Naive thymus-derived CD4-positive, alpha-beta T cell (primary cell): ENCODE measurements around the gene SLC13A1. TPM values are rescaled to one million over a fixed set of nuclear protein-coding genes. Genes with fewer than 3 reads are reported as not detected.
"Not testable (repeated sequence)": the region's sequence is repeated elsewhere in the genome, so short reads cannot be mapped to it uniquely, and the experiment has no call there.

Source experiments
- ATAC-seq: fragments of 150-1000 bp; cut with Tn5 transposase; 2 replicates; pipeline ENCODE4 v1.10.0; 2021; ENCODE audit warnings: mild to moderate bottlenecking, moderate library complexity
- CTCF ChIA-PET: fragments of 350-600 bp; sonication (Branson Sonifier 250); formaldehyde crosslinking; loops from one replicate; lab custom pipeline; 2021; ENCODE audit warnings: antibody characterized with exemption; lab: Charles Lee
- POLR2A ChIA-PET: fragments of 350-600 bp; sonication (Branson Sonifier 250); formaldehyde crosslinking; loops from one replicate; lab custom pipeline; 2021; ENCODE audit warnings: antibody characterized with exemption, inconsistent platforms; lab: Charles Lee
- DNase-seq, 9 donors: peaks; one replicate each; pipeline versions ENCODE4 v3.0.0 to v3.0.0-alpha.2; 2020 to 2022; ENCODE audit warnings: mixed read lengths in 1 of 9
- H3K27ac ChIP-seq: one replicate; pipeline ENCODE4 v1.7.0; 2013; ENCODE audit warnings: mild to moderate bottlenecking, low read depth, low read length, moderate library complexity
- H3K27me3 ChIP-seq, 2 donors: one replicate each; pipeline ENCODE4 v1.7.0; 2013; ENCODE audit warnings: low read length in 2 of 2, mild to moderate bottlenecking in 2 of 2, moderate library complexity in 2 of 2; ENCODE audit not compliant: control insufficient read depth in 2 of 2, insufficient read depth in 2 of 2
- H3K36me3 ChIP-seq, 3 experiments: 1 replicate in 2 of 3; 2 replicates in 1 of 3; pipeline ENCODE4 v1.7.0; 2013; ENCODE audit warnings: low read length in 3 of 3, mild to moderate bottlenecking in 3 of 3, moderate library complexity in 1 of 3; ENCODE audit not compliant: insufficient read depth in 3 of 3, control insufficient read depth in 2 of 3
- H3K4me1 ChIP-seq, 2 donors: one replicate each; pipeline ENCODE4 v1.7.0; 2013; ENCODE audit warnings: low read length in 2 of 2, mild to moderate bottlenecking in 2 of 2, moderate library complexity in 1 of 2; ENCODE audit not compliant: control insufficient read depth in 2 of 2, insufficient read depth in 2 of 2
- H3K4me3 ChIP-seq: 2 replicates; pipeline ENCODE4 v1.7.0; 2013; ENCODE audit warnings: mild to moderate bottlenecking, low read length
- H3K9me3 ChIP-seq, 3 experiments: 1 replicate in 2 of 3; 2 replicates in 1 of 3; pipeline ENCODE4 v1.7.0; 2013; ENCODE audit warnings: low read length in 3 of 3; ENCODE audit not compliant: control insufficient read depth in 2 of 3
- H3K27ac Mint-ChIP-seq, 9 donors: one replicate each; pipeline ENCODE4 v1.8.0; 2020 to 2022; ENCODE audit warnings: mixed read lengths in 9 of 9, mild to moderate bottlenecking in 8 of 9, moderate library complexity in 5 of 9, inconsistent platforms in 2 of 9
- H3K27me3 Mint-ChIP-seq, 5 donors: one replicate each; pipeline ENCODE4 v1.8.0; 2021 to 2022; ENCODE audit warnings: mixed read lengths in 5 of 5, mild to moderate bottlenecking in 1 of 5
- H3K36me3 Mint-ChIP-seq, 5 donors: one replicate each; pipeline ENCODE4 v1.8.0; 2020 to 2022; ENCODE audit warnings: mixed read lengths in 5 of 5, mild to moderate bottlenecking in 3 of 5, inconsistent platforms in 1 of 5
- H3K4me1 Mint-ChIP-seq, 7 donors: one replicate each; pipeline ENCODE4 v1.8.0; 2020 to 2022; ENCODE audit warnings: mixed read lengths in 7 of 7, mild to moderate bottlenecking in 3 of 7, inconsistent platforms in 1 of 7
- H3K4me3 Mint-ChIP-seq, 10 donors: one replicate each; pipeline ENCODE4 v1.8.0; 2020 to 2022; ENCODE audit warnings: mild to moderate bottlenecking in 10 of 10, mixed read lengths in 10 of 10, moderate library complexity in 6 of 10, inconsistent platforms in 2 of 10
- H3K9me3 Mint-ChIP-seq, 11 donors: one replicate each; pipeline ENCODE4 v1.8.0; 2020 to 2022; ENCODE audit warnings: mixed read lengths in 11 of 11, mild to moderate bottlenecking in 4 of 11, inconsistent platforms in 1 of 11, moderate library complexity in 1 of 11
- intact Hi-C, 2 donors: fragments of 100-400 bp; cut with micrococcal nuclease; formaldehyde crosslinking; loops; one replicate each; pipeline ENCODE4 v1.15.1; 2023
- polyA plus RNA-seq, 2 donors: library from polyadenylated mRNA; unstranded; fragments of 300-500 nt; fragmentation: Illumina TruSeq; gene quantifications; one replicate each; pipeline ENCODE4 v1.2.3, GENCODE V29; 2021
- total RNA-seq, 6 experiments: library from RNA in 5 of 6; stranded (reverse) in 5 of 6; gene quantifications; 1 replicate in 5 of 6; 2 replicates in 1 of 6; pipeline ENCODE4 v1.2.3 and lab custom pipeline; 2021 to 2026

The SLC13A1 gene
- total and polyA plus RNA-seq, 7 experiments from 2014 or later = not detected

DNA sequence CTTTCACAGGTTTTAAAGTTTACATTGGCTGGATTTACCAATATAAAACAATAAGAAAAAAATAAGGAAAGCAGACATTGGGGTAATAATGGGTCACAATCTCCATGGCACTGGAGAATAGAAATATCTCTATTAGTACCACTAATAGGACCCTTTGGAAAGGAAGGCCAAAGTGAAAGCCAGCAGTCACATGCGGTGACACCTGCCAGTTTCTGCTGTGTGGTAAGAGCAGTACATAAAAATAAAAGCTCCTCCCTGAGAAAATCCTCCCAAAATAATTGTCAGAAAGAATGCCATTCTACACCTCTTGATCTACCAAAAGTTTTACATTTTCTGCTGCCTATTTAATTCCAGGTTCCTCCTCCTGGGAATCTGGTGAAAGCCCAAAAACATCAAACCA, 30.4 kb upstream of the SLC13A1 start:
- Histone ChIP-seq H3K36me3 (no peaks in the 10 kb centered on the region), H3K27ac (no peak overlapping the region), H3K4me1 (no peaks in the 10 kb centered on the region), H3K27me3 (no peaks in the 10 kb centered on the region), H3K9me3 (no peaks in the 10 kb centered on the region), H3K4me3 (no peak overlapping the region)
- no peaks in the 10 kb centered on the region for H3K36me3 Mint-ChIP-seq
- intact Hi-C loops = no loop called here
- ChIA-PET POLR2A (no interaction called here), CTCF (no interaction called here)
- ATAC-seq (no peak), DNase-seq (no peak)
- H3K4me1 Mint-ChIP-seq = no peaks in the 10 kb centered on the region
- H3K27me3 Mint-ChIP-seq = no peaks in the 10 kb centered on the region
- no peak overlapping the region for H3K4me3 Mint-ChIP-seq
- peaks cover 0 to 9% (median 3%) of the 10 kb centered on the region in 11 donors for H3K9me3 Mint-ChIP-seq
- no peak overlapping the region for H3K27ac Mint-ChIP-seq

DNA sequence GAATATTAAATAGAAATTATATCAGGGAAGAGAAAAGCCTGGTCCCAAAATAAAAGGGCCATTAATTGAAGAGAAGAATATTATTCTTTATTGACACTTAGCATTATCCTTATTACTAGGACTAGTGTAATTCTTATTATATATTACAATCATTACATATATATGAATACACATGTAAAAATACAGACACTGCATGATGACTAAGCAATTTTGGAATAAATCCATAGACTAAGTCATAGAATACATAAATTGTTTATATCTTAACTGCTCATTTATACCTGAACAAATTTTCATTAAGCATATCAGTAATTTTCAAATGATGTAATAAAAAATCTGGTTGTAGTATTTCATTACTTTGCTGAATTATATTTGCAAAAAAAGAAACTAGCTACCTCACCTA, 29.7 kb upstream of the SLC13A1 start:
- intact Hi-C loops = no loop called here
- Histone ChIP-seq H3K4me1 (no peaks in the 10 kb centered on the region), H3K27me3 (no peaks in the 10 kb centered on the region), H3K27ac (no peak overlapping the region), H3K36me3 (no peaks in the 10 kb centered on the region), H3K9me3 (no peaks in the 10 kb centered on the region), H3K4me3 (no peak overlapping the region)
- no peaks in the 10 kb centered on the region for H3K4me1 Mint-ChIP-seq
- no peaks in the 10 kb centered on the region for H3K27me3 Mint-ChIP-seq
- no peaks in the 10 kb centered on the region for H3K36me3 Mint-ChIP-seq
- POLR2A ChIA-PET = no interaction called here
- no peak overlapping the region for H3K4me3 Mint-ChIP-seq
- CTCF ChIA-PET = no interaction called here
- H3K9me3 Mint-ChIP-seq = peaks cover 0 to 14% (median 3%) of the 10 kb centered on the region in 11 donors
- DNase-seq (no peak), ATAC-seq (no peak)
- no peak overlapping the region for H3K27ac Mint-ChIP-seq

GRCh38 chr7:123227666-123228065, 27.9 kb upstream of the SLC13A1 start:
- DNase-seq, H3K4me3 ChIP-seq, H3K4me1 ChIP-seq, POLR2A ChIA-PET, H3K9me3 ChIP-seq, H3K27ac Mint-ChIP-seq, H3K27me3 ChIP-seq, ATAC-seq, H3K36me3 ChIP-seq, CTCF ChIA-PET, H3K4me1 Mint-ChIP-seq, H3K4me3 Mint-ChIP-seq, H3K27me3 Mint-ChIP-seq, intact Hi-C loops, H3K36me3 Mint-ChIP-seq, H3K27ac ChIP-seq: not testable (repeated sequence)
- H3K9me3 Mint-ChIP-seq = peaks cover 0 to 29% (median 4%) of the 10 kb centered on the region in 11 donors

DNA sequence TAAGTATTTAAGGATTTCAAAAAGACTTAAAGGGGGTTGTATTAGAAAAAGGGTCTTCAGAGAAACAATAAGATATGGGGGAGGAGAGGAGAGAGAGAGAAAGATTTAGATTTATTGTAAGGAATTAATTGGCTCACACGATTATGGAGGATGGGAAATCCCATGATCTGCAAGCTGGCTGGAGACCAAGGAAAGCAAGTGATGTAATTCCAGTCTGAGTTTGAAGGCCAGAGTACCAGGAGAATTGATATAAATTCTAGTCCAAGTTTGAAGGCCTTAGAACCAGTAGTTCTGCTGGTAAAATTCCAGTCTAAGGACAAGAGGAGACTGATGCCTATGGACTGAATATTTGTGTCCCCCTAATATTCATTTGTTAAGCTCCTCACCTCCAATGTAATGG, 20.6 kb upstream of the SLC13A1 start:
- no peak overlapping the region for H3K4me3 ChIP-seq
- intact Hi-C loops = no loop called here
- no peaks in the 10 kb centered on the region for H3K27me3 ChIP-seq
- ChIA-PET POLR2A (no interaction called here), CTCF (no interaction called here)
- no peak overlapping the region for H3K27ac Mint-ChIP-seq
- no peak overlapping the region for H3K4me3 Mint-ChIP-seq
- H3K36me3 ChIP-seq = no peaks in the 10 kb centered on the region
- ATAC-seq (no peak), DNase-seq (no peak)
- H3K27ac ChIP-seq = no peak overlapping the region
- H3K27me3 Mint-ChIP-seq = no peaks in the 10 kb centered on the region
- no peaks in the 10 kb centered on the region for H3K4me1 ChIP-seq
- no peaks in the 10 kb centered on the region for H3K9me3 ChIP-seq
- H3K9me3 Mint-ChIP-seq = peaks cover 0 to 41% (median 7%) of the 10 kb centered on the region in 11 donors
- no peaks in the 10 kb centered on the region for H3K36me3 Mint-ChIP-seq
- H3K4me1 Mint-ChIP-seq = no peaks in the 10 kb centered on the region

DNA sequence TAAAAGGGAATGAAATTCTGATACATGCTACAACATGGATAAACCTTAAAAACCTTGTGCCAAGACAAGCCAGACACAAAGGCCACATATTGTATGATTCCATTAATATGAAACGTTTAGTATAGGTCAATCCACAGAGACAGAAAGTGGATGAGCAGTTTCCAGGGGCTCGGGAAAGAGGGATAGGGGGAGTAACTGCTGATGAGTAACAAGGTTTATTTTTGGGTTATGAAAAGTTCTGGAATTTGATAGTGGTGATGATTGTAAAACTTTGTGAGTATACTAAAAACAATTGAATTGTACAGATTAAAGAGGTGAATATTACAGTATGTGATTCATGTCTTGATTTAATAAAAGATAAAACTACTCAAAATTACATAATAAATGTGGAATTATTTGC, 19.1 kb upstream of the SLC13A1 start:
- Mint-ChIP-seq H3K27me3 (no peaks in the 10 kb centered on the region), H3K36me3 (no peaks in the 10 kb centered on the region), H3K9me3 (peaks cover 3 to 26% (median 8%) of the 10 kb centered on the region in 11 donors), H3K27ac (peak overlapping the region in 1 of 9 donors; percentile 19), H3K4me3 (no peak overlapping the region), H3K4me1 (no peaks in the 10 kb centered on the region)
- Histone ChIP-seq H3K4me1 (no peaks in the 10 kb centered on the region), H3K4me3 (no peak overlapping the region), H3K9me3 (no peaks in the 10 kb centered on the region), H3K27ac (no peak overlapping the region), H3K27me3 (no peaks in the 10 kb centered on the region), H3K36me3 (no peaks in the 10 kb centered on the region)
- POLR2A ChIA-PET = no interaction called here
- no peak for ATAC-seq
- no peak for DNase-seq
- CTCF ChIA-PET = no interaction called here
- intact Hi-C loops = no loop called here

GRCh38 chr7:123216825-123217224, 17.1 kb upstream of the SLC13A1 start:
- DNase-seq = no peak
- H3K27ac Mint-ChIP-seq = no peak overlapping the region
- no peaks in the 10 kb centered on the region for H3K36me3 ChIP-seq
- no peak for ATAC-seq
- ChIA-PET POLR2A (no interaction called here), CTCF (no interaction called here)
- no peaks in the 10 kb centered on the region for H3K27me3 ChIP-seq
- no peaks in the 10 kb centered on the region for H3K27me3 Mint-ChIP-seq
- no peaks in the 10 kb centered on the region for H3K4me1 Mint-ChIP-seq
- no peaks in the 10 kb centered on the region for H3K9me3 ChIP-seq
- no peak overlapping the region for H3K4me3 Mint-ChIP-seq
- intact Hi-C loops = no loop called here
- H3K27ac ChIP-seq = no peak overlapping the region
- no peaks in the 10 kb centered on the region for H3K4me1 ChIP-seq
- H3K36me3 Mint-ChIP-seq = no peaks in the 10 kb centered on the region
- H3K4me3 ChIP-seq = no peak overlapping the region
- H3K9me3 Mint-ChIP-seq = peaks cover 2 to 18% (median 6%) of the 10 kb centered on the region in 11 donors

DNA sequence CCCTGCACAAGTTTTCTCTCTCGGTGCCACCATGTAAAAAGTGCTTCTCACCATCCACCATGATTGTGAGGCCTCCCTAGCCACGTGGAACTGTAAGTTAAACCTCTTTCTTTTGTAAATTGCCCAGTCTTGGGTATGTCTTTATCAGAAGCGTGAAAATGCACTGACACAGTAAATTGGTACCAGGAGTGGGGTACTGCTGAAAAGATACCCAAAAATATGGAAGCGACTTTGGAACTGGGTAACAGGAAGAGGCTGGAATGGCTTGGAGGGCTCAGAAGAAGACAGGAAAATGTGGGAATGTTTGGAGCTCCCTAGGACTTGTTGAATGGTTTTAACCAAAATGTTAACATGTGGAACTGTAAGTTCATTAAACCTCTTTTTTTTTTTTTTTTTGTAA, 15.6 kb upstream of the SLC13A1 start:
- ChIA-PET POLR2A (no interaction called here), CTCF (no interaction called here)
- Histone ChIP-seq H3K4me1 (no peaks in the 10 kb centered on the region), H3K27me3 (no peaks in the 10 kb centered on the region), H3K36me3 (no peaks in the 10 kb centered on the region), H3K27ac (no peak overlapping the region), H3K4me3 (no peak overlapping the region), H3K9me3 (no peaks in the 10 kb centered on the region)
- no peak for DNase-seq
- no peak for ATAC-seq
- H3K9me3 Mint-ChIP-seq = peaks cover 2 to 23% (median 5%) of the 10 kb centered on the region in 11 donors
- H3K4me1 Mint-ChIP-seq = no peaks in the 10 kb centered on the region
- intact Hi-C loops = no loop called here
- H3K27ac Mint-ChIP-seq = no peak overlapping the region
- no peaks in the 10 kb centered on the region for H3K27me3 Mint-ChIP-seq
- no peaks in the 10 kb centered on the region for H3K36me3 Mint-ChIP-seq
- no peak overlapping the region for H3K4me3 Mint-ChIP-seq
